ENCODE measurements around the gene SCNM1. TPM values are rescaled to one million over a fixed set of nuclear protein-coding genes. Genes with fewer than 3 reads are reported as not detected.
A peak's percentile ranks its signal among the peaks of the same experiment; 100 is the strongest.

SCNM1 gene
- total and polyA plus RNA-seq, 11 donors, result 11.5 to 44.4 (median 18.4) TPM

DNA sequence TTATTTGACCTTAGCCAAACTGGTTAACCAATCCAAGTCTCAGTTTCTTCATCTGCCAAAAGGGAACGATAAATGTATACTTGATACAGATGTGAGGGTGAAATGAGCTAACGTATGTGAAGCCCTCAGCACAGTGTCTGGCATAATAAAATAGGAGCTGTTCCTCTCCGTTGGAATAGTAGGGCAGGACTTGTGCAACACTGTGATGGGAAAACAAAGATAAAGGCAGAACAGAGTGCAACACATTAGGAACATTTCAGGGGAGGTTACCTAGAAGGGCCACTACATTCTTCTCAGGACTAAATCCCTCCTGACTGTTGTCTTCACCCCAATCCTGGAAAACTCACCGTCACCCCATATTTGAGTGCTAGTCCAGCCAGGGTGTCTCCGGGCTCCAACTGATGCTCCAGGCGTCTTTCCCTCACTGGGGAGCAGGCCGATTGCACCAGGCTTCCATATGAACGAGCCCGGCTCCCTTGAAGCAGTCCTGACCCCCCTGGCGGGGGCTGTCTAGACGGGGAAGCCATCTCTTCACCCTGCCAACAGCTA lies 1.1 kb upstream of the SCNM1 start:
- intact Hi-C loops (cut with DNase I), result loop anchor here in 1 of 10 donors (2.0 kb wide), 1 partner anchor 18 kb away; the partner anchor contains the start of gene SEMA6C
- H3K27me3 ChIP-seq, result no peaks in the 10 kb centered on the region
- no peaks in the 10 kb centered on the region for H3K9me3 ChIP-seq
- peaks cover 0 to 66% (median 50%) of the 10 kb centered on the region in 9 donors for H3K36me3 ChIP-seq
- peaks cover 4 to 52% (median 27%) of the 10 kb centered on the region in 12 donors for H3K4me1 ChIP-seq
- H3K27ac ChIP-seq, result peak overlapping the region; percentile 73 to 96 (median 93)
- peak; percentile 3 to 20 (median 15) for ATAC-seq
- DNase-seq, result no peak
- 15 to 27% (median 19%) methylated on average over 10 to 11 of the region's 11 CpGs for WGBS, 4 donors
- peak overlapping the region; percentile 58 to 91 (median 82) for H3K4me3 ChIP-seq
- TF ChIP-seq, protein P1, sequence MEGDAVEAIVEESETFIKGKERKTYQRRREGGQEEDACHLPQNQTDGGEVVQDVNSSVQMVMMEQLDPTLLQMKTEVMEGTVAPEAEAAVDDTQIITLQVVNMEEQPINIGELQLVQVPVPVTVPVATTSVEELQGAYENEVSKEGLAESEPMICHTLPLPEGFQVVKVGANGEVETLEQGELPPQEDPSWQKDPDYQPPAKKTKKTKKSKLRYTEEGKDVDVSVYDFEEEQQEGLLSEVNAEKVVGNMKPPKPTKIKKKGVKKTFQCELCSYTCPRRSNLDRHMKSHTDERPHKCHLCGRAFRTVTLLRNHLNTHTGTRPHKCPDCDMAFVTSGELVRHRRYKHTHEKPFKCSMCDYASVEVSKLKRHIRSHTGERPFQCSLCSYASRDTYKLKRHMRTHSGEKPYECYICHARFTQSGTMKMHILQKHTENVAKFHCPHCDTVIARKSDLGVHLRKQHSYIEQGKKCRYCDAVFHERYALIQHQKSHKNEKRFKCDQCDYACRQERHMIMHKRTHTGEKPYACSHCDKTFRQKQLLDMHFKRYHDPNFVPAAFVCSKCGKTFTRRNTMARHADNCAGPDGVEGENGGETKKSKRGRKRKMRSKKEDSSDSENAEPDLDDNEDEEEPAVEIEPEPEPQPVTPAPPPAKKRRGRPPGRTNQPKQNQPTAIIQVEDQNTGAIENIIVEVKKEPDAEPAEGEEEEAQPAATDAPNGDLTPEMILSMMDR (IDR thresholded peaks at IDR 0.05), result peak in 1 of 12 donors; percentile 6
- no peak for TF ChIP-seq POLR2A (IDR thresholded peaks at IDR 0.05)

DNA sequence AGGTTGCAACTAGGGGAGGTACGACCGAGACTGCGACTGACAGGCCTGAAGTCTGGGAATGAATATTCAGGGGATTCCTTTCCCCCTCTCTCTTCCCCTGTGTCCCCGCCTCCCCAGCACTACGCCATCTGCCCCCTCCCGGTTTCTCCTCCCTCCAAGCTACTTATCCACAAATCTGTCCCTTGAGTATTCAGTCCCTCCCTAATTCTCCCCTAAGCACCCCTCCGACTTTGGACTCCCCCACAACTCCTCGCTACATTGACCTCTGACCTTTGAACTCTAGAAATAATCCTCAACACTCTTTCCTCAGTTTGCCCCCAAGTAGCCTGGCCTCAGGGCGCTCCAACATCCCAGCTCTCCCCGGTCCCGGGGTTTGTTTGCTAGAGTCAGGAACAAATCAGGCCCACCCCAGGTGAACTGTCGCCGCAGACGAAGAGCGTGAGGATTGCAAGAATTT lies 635 bp upstream of the SCNM1 start:
- TF ChIP-seq, protein P1 (IDR thresholded peaks at IDR 0.05), result no peak
- TF ChIP-seq POLR2A (IDR thresholded peaks at IDR 0.05), result no peak
- 1 to 8% (median 4%) methylated on average over 15 of the region's 15 CpGs for WGBS, 4 donors
- Histone ChIP-seq H3K4me1 (peaks cover 4 to 47% (median 27%) of the 10 kb centered on the region in 12 donors), H3K36me3 (peaks cover 0 to 66% (median 48%) of the 10 kb centered on the region in 9 donors), H3K27ac (peak overlapping the region; percentile 73 to 96 (median 93)), H3K27me3 (no peaks in the 10 kb centered on the region), H3K9me3 (no peaks in the 10 kb centered on the region), H3K4me3 (peak overlapping the region; percentile 58 to 91 (median 82))
- intact Hi-C loops (cut with DNase I), result loop anchor here in 1 of 10 donors (2.0 kb wide), 1 partner anchor 19 kb away; the partner anchor contains the start of gene SEMA6C
- ATAC-seq (peak; percentile 52 to 69 (median 61)), DNase-seq (peak in 4 of 5 donors; percentile 58 to 71 (median 63))

DNA sequence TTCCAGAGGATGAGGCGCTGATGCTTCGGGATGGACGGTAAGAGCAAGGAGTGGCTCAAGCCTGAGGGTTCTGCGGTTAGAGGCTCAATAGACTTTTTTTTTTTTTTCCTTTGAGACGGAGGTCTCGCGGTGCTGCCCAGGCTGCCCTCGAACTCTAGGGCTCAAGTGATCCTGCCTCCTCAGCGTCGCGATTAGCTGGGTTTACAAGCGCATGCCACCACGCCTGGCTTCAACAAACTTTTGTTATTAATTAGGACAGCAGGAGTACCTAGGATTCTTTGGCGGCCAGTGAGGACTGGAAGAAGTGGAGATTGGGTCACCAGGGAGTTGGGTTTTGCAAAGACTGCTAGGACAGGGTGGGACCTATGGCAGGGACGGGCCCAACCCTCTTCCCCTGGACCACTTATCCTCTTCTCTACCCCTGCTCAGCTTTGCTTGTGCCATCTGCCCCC lies 587 bp downstream of the SCNM1 start:
- peak overlapping the region in 11 of 12 donors; percentile 76 to 96 (median 92) for H3K27ac ChIP-seq
- H3K9me3 ChIP-seq, result no peaks in the 10 kb centered on the region
- no peak for DNase-seq
- peaks cover 0 to 67% (median 41%) of the 10 kb centered on the region in 9 donors for H3K36me3 ChIP-seq
- intact Hi-C loops (cut with DNase I), result no loop called here
- TF ChIP-seq POLR2A (IDR thresholded peaks at IDR 0.05), result no peak
- TF ChIP-seq, protein P1 (IDR thresholded peaks at IDR 0.05), result no peak
- peak overlapping the region; percentile 58 to 91 (median 82) for H3K4me3 ChIP-seq
- no peaks in the 10 kb centered on the region for H3K27me3 ChIP-seq
- peaks cover 4 to 36% (median 22%) of the 10 kb centered on the region in 12 donors for H3K4me1 ChIP-seq
- WGBS, 4 donors, result 3 to 5% (median 4%) methylated on average over 15 of the region's 15 CpGs
- ATAC-seq, result peak in 1 of 4 donors; percentile 2

DNA sequence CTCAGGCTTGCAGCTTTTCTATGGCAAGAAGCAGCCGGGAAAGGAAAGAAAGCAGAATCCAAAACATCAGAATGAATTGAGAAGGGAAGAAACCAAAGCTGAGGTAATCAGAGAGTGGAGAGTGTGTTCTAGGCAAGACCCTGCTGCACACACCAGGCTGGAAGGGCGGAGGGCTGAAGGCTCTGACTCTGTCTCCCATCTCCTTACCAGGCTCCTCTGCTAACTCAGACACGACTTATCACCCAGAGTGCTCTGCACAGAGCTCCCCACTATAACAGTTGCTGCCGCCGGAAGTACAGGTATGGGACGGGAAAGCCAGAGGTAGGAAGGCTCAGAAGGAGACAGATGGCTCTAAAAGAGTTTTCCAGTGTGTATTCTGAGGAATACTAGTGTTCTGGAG lies 1.2 kb downstream of the SCNM1 start:
- TF ChIP-seq, protein P1 (IDR thresholded peaks at IDR 0.05), result no peak
- TF ChIP-seq POLR2A (IDR thresholded peaks at IDR 0.05), result no peak
- ATAC-seq, result no peak
- Histone ChIP-seq H3K27me3 (no peaks in the 10 kb centered on the region), H3K4me1 (peaks cover 4 to 34% (median 22%) of the 10 kb centered on the region in 12 donors), H3K9me3 (no peaks in the 10 kb centered on the region), H3K27ac (no peak overlapping the region), H3K4me3 (peak overlapping the region in 9 of 12 donors; percentile 72 to 91 (median 81)), H3K36me3 (peaks cover 0 to 67% (median 36%) of the 10 kb centered on the region in 9 donors)
- 86 to 88% (median 87%) methylated on average over 6 of the region's 6 CpGs for WGBS, 4 donors
- no peak for DNase-seq
- intact Hi-C loops (cut with DNase I), result no loop called here

Data from heart left ventricle (tissue), 16 donors.